Tibial nerve (tissue), 4 donors: ENCODE results near the gene FGD2. TPM values are rescaled to one million over a fixed set of nuclear protein-coding genes. Genes with fewer than 3 reads are reported as not detected.

Source experiments
- DNase-seq, 2 donors: peaks; one replicate each; pipeline ENCODE4 v3.0.0-alpha.2; 2019; ENCODE audit warnings: low spot score in 2 of 2
- H3K27ac ChIP-seq, 4 donors: fragments of 200-600 bp; sonication (generic) in 3 of 4; one replicate each; pipeline ENCODE4 v1.5.1; 2017 to 2019; ENCODE audit warnings: mild to moderate bottlenecking in 1 of 4
- H3K27me3 ChIP-seq, 2 donors: fragments of 200-600 bp; sonication (generic) in 1 of 2; one replicate each; pipeline versions ENCODE4 v1.5.1 to v1.6.0; 2017 to 2019
- H3K36me3 ChIP-seq, 3 donors: fragments of 200-600 bp; sonication (generic); one replicate each; pipeline ENCODE4 v1.5.1; 2018 to 2019
- H3K4me1 ChIP-seq, 4 donors: fragments of 200-600 bp; sonication (generic) in 3 of 4; one replicate each; pipeline ENCODE4 v1.5.1; 2017 to 2019
- H3K4me3 ChIP-seq, 4 donors: fragments of 200-600 bp; sonication (generic) in 3 of 4; one replicate each; pipeline ENCODE4 v1.5.1; 2017 to 2019; ENCODE audit warnings: mild to moderate bottlenecking in 1 of 4, moderate library complexity in 1 of 4
- H3K9me3 ChIP-seq, 4 donors: fragments of 200-600 bp; sonication (generic) in 3 of 4; one replicate each; pipeline ENCODE4 v1.5.1; 2017 to 2019
- CTCF ChIP-seq, 5 experiments: fragments of 200-600 bp in 3 of 5; fragments of 450-650 bp in 2 of 5; sonication (generic) in 3 of 5; IDR thresholded peaks; one replicate each; pipeline ENCODE4 v1.5.1; 2016 to 2019; ENCODE audit warnings: antibody characterized with exemption in 5 of 5, mild to moderate bottlenecking in 3 of 5, moderate library complexity in 2 of 5
- EP300 ChIP-seq, 2 donors: sonication (generic); formaldehyde crosslinking; IDR thresholded peaks; one replicate each; pipeline ENCODE4 v1.6.1; 2017; ENCODE audit warnings: antibody characterized with exemption in 2 of 2, mild to moderate bottlenecking in 1 of 2
- POLR2A ChIP-seq, 2 donors: fragments of 450-650 bp; IDR thresholded peaks; one replicate each; pipeline ENCODE4 v1.6.1; 2017; ENCODE audit warnings: antibody characterized with exemption in 2 of 2, mild to moderate bottlenecking in 2 of 2, moderate library complexity in 2 of 2
- WGBS, 2 donors: methylation state at CpG; one replicate each; pipeline ENCODE4 v1.1.5; 2018; 5-methylcytosine and 5-hydroxymethylcytosine counted together
- total RNA-seq, 4 donors: library from RNA; depleted of rRNA; stranded (reverse); fragments of >200 nt; gene quantifications; one replicate each; pipeline ENCODE4 v1.1.0, GENCODE V29; 2016

The FGD2 gene
- total RNA-seq, 4 donors from 2014 or later: 40.9 to 182 (median 48.5) TPM

GRCh38 chr6:36968266-36968977 is 37.0 kb upstream of the FGD2 start:
- H3K27me3 ChIP-seq: no peaks in the 10 kb centered on the region
- peak; percentile 69 to 74 for DNase-seq
- H3K9me3 ChIP-seq: no peaks in the 10 kb centered on the region
- no peak overlapping the region for H3K4me3 ChIP-seq
- WGBS, 2 donors: 71 to 78% methylated on average over 14 of the region's 16 CpGs
- H3K36me3 ChIP-seq: peaks cover 12 to 77% (median 34%) of the 10 kb centered on the region in 3 donors
- TF ChIP-seq POLR2A (IDR thresholded peaks at IDR 0.05) (no peak), CTCF (IDR thresholded peaks at IDR 0.05) (no peak), EP300 (IDR thresholded peaks at IDR 0.05) (peak in 1 of 2 donors; percentile 10)
- peaks cover 0 to 62% (median 8%) of the 10 kb centered on the region in 4 donors for H3K4me1 ChIP-seq
- peak overlapping the region in 3 of 4 donors; percentile 13 to 79 (median 70) for H3K27ac ChIP-seq

GRCh38 chr6:36969240-36969691 is 36.2 kb upstream of the FGD2 start:
- Histone ChIP-seq H3K27ac (peak overlapping the region; percentile 13 to 79 (median 64)), H3K4me1 (peaks cover 0 to 60% (median 5%) of the 10 kb centered on the region in 4 donors)

GRCh38 chr6:36969988-36970891 is 35.2 kb upstream of the FGD2 start:
- no peak overlapping the region for H3K4me3 ChIP-seq
- H3K27me3 ChIP-seq: no peaks in the 10 kb centered on the region
- peaks cover 0 to 60% (median 4%) of the 10 kb centered on the region in 4 donors for H3K4me1 ChIP-seq
- H3K27ac ChIP-seq: peak overlapping the region in 2 of 4 donors; percentile 75 to 79
- no peak for DNase-seq
- 80 to 83% methylated on average over 17 of the region's 17 CpGs for WGBS, 2 donors
- TF ChIP-seq CTCF (IDR thresholded peaks at IDR 0.05) (no peak), POLR2A (IDR thresholded peaks at IDR 0.05) (no peak), EP300 (IDR thresholded peaks at IDR 0.05) (no peak)
- H3K36me3 ChIP-seq: peaks cover 17 to 95% (median 34%) of the 10 kb centered on the region in 3 donors
- no peaks in the 10 kb centered on the region for H3K9me3 ChIP-seq

More at GRCh38 chr6:36969240-36969691, 36.2 kb upstream of the FGD2 start:
- 69 to 83% methylated on average over 10 to 14 of the region's 14 CpGs for WGBS, 2 donors
- TF ChIP-seq POLR2A (IDR thresholded peaks at IDR 0.05): no peak
- TF ChIP-seq CTCF (IDR thresholded peaks at IDR 0.05): no peak
- no peak for TF ChIP-seq EP300 (IDR thresholded peaks at IDR 0.05)
- Histone ChIP-seq H3K36me3 (peaks cover 12 to 86% (median 34%) of the 10 kb centered on the region in 3 donors), H3K27me3 (no peaks in the 10 kb centered on the region), H3K9me3 (no peaks in the 10 kb centered on the region), H3K4me3 (no peak overlapping the region)
- DNase-seq: no peak

GRCh38 chr6:36970892-36971842 is 34.3 kb upstream of the FGD2 start:
- Histone ChIP-seq H3K27ac (peak overlapping the region in 3 of 4 donors; percentile 14 to 79 (median 75)), H3K4me3 (no peak overlapping the region), H3K9me3 (no peaks in the 10 kb centered on the region), H3K36me3 (peaks cover 21 to 100% (median 43%) of the 10 kb centered on the region in 3 donors), H3K27me3 (no peaks in the 10 kb centered on the region), H3K4me1 (peaks cover 0 to 67% (median 4%) of the 10 kb centered on the region in 4 donors)
- DNase-seq: no peak
- 82 to 85% methylated on average over 15 to 17 of the region's 17 CpGs for WGBS, 2 donors
- TF ChIP-seq CTCF (IDR thresholded peaks at IDR 0.05): no peak
- no peak for TF ChIP-seq EP300 (IDR thresholded peaks at IDR 0.05)
- TF ChIP-seq POLR2A (IDR thresholded peaks at IDR 0.05): no peak
